Vagina (tissue), 2 donors: Measurements from ENCODE around the gene ASTN2. TPM values are rescaled to one million over a fixed set of nuclear protein-coding genes. Genes with fewer than 3 reads are reported as not detected.

ENCODE experiments used
- DNase-seq, 2 donors: peaks; one replicate each; pipeline ENCODE4 v3.0.0-alpha.2; 2017; ENCODE audit errors: extremely low spot score in 2 of 2
- H3K27ac ChIP-seq: fragments of 200-600 bp; sonication (generic); one replicate; pipeline ENCODE4 v1.5.1; 2019
- H3K27me3 ChIP-seq: fragments of 200-600 bp; sonication (generic); one replicate; pipeline ENCODE4 v1.5.1; 2019
- H3K36me3 ChIP-seq, 2 donors: fragments of 200-600 bp; sonication (generic); one replicate each; pipeline ENCODE4 v1.5.1; 2017 to 2019
- H3K4me1 ChIP-seq: fragments of 200-600 bp; sonication (generic); one replicate; pipeline ENCODE4 v1.5.1; 2019
- H3K4me3 ChIP-seq, 2 donors: fragments of 200-600 bp; sonication (generic); 1 replicate in 1 of 2; 2 replicates in 1 of 2; pipeline ENCODE4 v1.5.1; 2016 to 2019
- H3K9me3 ChIP-seq: fragments of 200-600 bp; sonication (generic); one replicate; pipeline ENCODE4 v1.5.1; 2019
- CTCF ChIP-seq, 3 experiments: fragments of 450-650 bp in 2 of 3; fragments of 200-600 bp in 1 of 3; sonication (generic) in 1 of 3; IDR thresholded peaks; one replicate each; pipeline ENCODE4 v1.5.1; 2017 to 2019; ENCODE audit warnings: antibody characterized with exemption in 3 of 3, mild to moderate bottlenecking in 2 of 3, moderate library complexity in 2 of 3
- POLR2A ChIP-seq, 2 donors: fragments of 450-650 bp; IDR thresholded peaks; one replicate each; pipeline ENCODE4 v1.6.1; 2017; ENCODE audit warnings: antibody characterized with exemption in 2 of 2, mild to moderate bottlenecking in 2 of 2, moderate library complexity in 2 of 2
- POLR2AphosphoS5 ChIP-seq, 2 donors: sonication (generic); formaldehyde crosslinking; IDR thresholded peaks; one replicate each; pipeline ENCODE4 v1.9.0; 2017; ENCODE audit warnings: antibody characterized with exemption in 2 of 2, mild to moderate bottlenecking in 2 of 2, low read depth in 1 of 2; ENCODE audit not compliant: insufficient read depth in 1 of 2
- intact Hi-C: fragments of 100-400 bp; cut with DNase I; formaldehyde crosslinking; loops from one replicate; pipeline ENCODE4 v1.15.1; 2023
- total RNA-seq: library from RNA; depleted of rRNA; stranded (reverse); fragments of >200 nt; gene quantifications from one replicate; pipeline ENCODE4 v1.2.3, GENCODE V29; 2016

Gene ASTN2
- total RNA-seq, 1 donor from 2014 or later, result 4.4 TPM

GRCh38 chr9:117030254-117030768 is 384.5 kb downstream of the ASTN2 start:
- H3K27me3 ChIP-seq, result no peaks in the 10 kb centered on the region
- intact Hi-C loops, result no loop called here
- DNase-seq, result no peak
- no peak overlapping the region for H3K27ac ChIP-seq
- H3K9me3 ChIP-seq, result no peaks in the 10 kb centered on the region
- H3K4me3 ChIP-seq, result no peak overlapping the region
- TF ChIP-seq POLR2A (IDR thresholded peaks at IDR 0.05) (no peak), POLR2AphosphoS5 (IDR thresholded peaks at IDR 0.05; ENCODE audit: insufficient read depth in 1 of 2, low read depth in 1 of 2) (no peak), CTCF (IDR thresholded peaks at IDR 0.05) (no peak)
- no peaks in the 10 kb centered on the region for H3K4me1 ChIP-seq
- no peaks in the 10 kb centered on the region for H3K36me3 ChIP-seq

- no peaks in the 10 kb centered on the region for H3K4me1 ChIP-seq
- no peak overlapping the region for H3K27ac ChIP-seq
- H3K27me3 ChIP-seq, result no peaks in the 10 kb centered on the region
- H3K4me3 ChIP-seq, result no peak overlapping the region
- no peak for TF ChIP-seq POLR2AphosphoS5 (IDR thresholded peaks at IDR 0.05; ENCODE audit: insufficient read depth in 1 of 2, low read depth in 1 of 2)
- TF ChIP-seq POLR2A (IDR thresholded peaks at IDR 0.05), result no peak
- no peak for TF ChIP-seq CTCF (IDR thresholded peaks at IDR 0.05)
- H3K36me3 ChIP-seq, result no peaks in the 10 kb centered on the region
- no peaks in the 10 kb centered on the region for H3K9me3 ChIP-seq
- no peak for DNase-seq
- intact Hi-C loops, result loop anchor here (10.0 kb wide), 1 partner anchor 365 kb away; no protein-coding TSS in a partner anchor
These were observed 385.5 kb downstream of the ASTN2 start for GRCh38 chr9:117029341-117029740.

- no peak for DNase-seq
- intact Hi-C loops, result loop anchor here (10.0 kb wide), 1 partner anchor 367 kb away; no protein-coding TSS in a partner anchor
- H3K27ac ChIP-seq, result no peak overlapping the region
These were observed 386.6 kb downstream of the ASTN2 start for GRCh38 chr9:117028103-117028858.

GRCh38 chr9:117021906-117022305 is 393.0 kb downstream of the ASTN2 start:
- no peaks in the 10 kb centered on the region for H3K27me3 ChIP-seq
- H3K36me3 ChIP-seq, result no peaks in the 10 kb centered on the region
- DNase-seq, result no peak
- H3K9me3 ChIP-seq, result no peaks in the 10 kb centered on the region
- no peaks in the 10 kb centered on the region for H3K4me1 ChIP-seq
- no peak overlapping the region for H3K27ac ChIP-seq
- H3K4me3 ChIP-seq, result no peak overlapping the region
- intact Hi-C loops, result loop anchor here (10.0 kb wide), 1 partner anchor 373 kb away; no protein-coding TSS in a partner anchor
- TF ChIP-seq POLR2A (IDR thresholded peaks at IDR 0.05) (no peak), POLR2AphosphoS5 (IDR thresholded peaks at IDR 0.05; ENCODE audit: insufficient read depth in 1 of 2, low read depth in 1 of 2) (no peak)

More at GRCh38 chr9:117028103-117028858, 386.6 kb downstream of the ASTN2 start:
- Histone ChIP-seq H3K4me1 (no peaks in the 10 kb centered on the region), H3K36me3 (no peaks in the 10 kb centered on the region), H3K9me3 (no peaks in the 10 kb centered on the region), H3K4me3 (no peak overlapping the region), H3K27me3 (no peaks in the 10 kb centered on the region)
- TF ChIP-seq POLR2AphosphoS5 (IDR thresholded peaks at IDR 0.05; ENCODE audit: insufficient read depth in 1 of 2, low read depth in 1 of 2) (no peak), POLR2A (IDR thresholded peaks at IDR 0.05) (no peak), CTCF (IDR thresholded peaks at IDR 0.05) (no peak)

GRCh38 chr9:117018966-117019617 is 395.8 kb downstream of the ASTN2 start:
- intact Hi-C loops, result no loop called here
- no peak for DNase-seq

More at GRCh38 chr9:117018966-117019617, 395.8 kb downstream of the ASTN2 start:
- Histone ChIP-seq H3K4me1 (no peaks in the 10 kb centered on the region), H3K9me3 (no peaks in the 10 kb centered on the region), H3K36me3 (no peaks in the 10 kb centered on the region), H3K27me3 (no peaks in the 10 kb centered on the region), H3K4me3 (no peak overlapping the region), H3K27ac (no peak overlapping the region)
- TF ChIP-seq POLR2A (IDR thresholded peaks at IDR 0.05), result no peak
- TF ChIP-seq CTCF (IDR thresholded peaks at IDR 0.05), result no peak
- TF ChIP-seq POLR2AphosphoS5 (IDR thresholded peaks at IDR 0.05; ENCODE audit: insufficient read depth in 1 of 2, low read depth in 1 of 2), result no peak
